Hepatocyte (in vitro differentiated cells): ENCODE measurements around the gene ADAMTS12. TPM values are rescaled to one million over a fixed set of nuclear protein-coding genes. Genes with fewer than 3 reads are reported as not detected.

Source experiments
- DNase-seq: peaks from one replicate; pipeline ENCODE4 v3.0.0-alpha.2; 2016; ENCODE audit warnings: low spot score
- H2AFZ ChIP-seq: fragments of 200-600 bp; sonication (generic); 2 replicates; pipeline ENCODE4 v1.6.0; 2016; ENCODE audit warnings: antibody characterized with exemption, mild to moderate bottlenecking
- H3K27ac ChIP-seq: fragments of 200-600 bp; sonication (generic); 2 replicates; pipeline ENCODE4 v1.5.1; 2016; ENCODE audit warnings: mild to moderate bottlenecking
- H3K27me3 ChIP-seq: fragments of 200-600 bp; sonication (generic); 2 replicates; pipeline ENCODE4 v1.6.1; 2016
- H3K36me3 ChIP-seq: fragments of 200-600 bp; sonication (generic); replicated peaks from 2 replicates; pipeline ENCODE4 v1.5.1; 2016; ENCODE audit warnings: low read depth; ENCODE audit not compliant: insufficient read depth
- H3K4me1 ChIP-seq: fragments of 200-600 bp; sonication (generic); 2 replicates; pipeline ENCODE4 v1.5.1; 2016; ENCODE audit warnings: mild to moderate bottlenecking, moderate library complexity; ENCODE audit not compliant: insufficient read depth
- H3K4me2 ChIP-seq: fragments of 200-600 bp; sonication (generic); 2 replicates; pipeline ENCODE4 v1.6.0; 2016
- H3K4me3 ChIP-seq: fragments of 200-600 bp; sonication (generic); 2 replicates; pipeline ENCODE4 v1.5.1; 2016; ENCODE audit warnings: mild to moderate bottlenecking
- H3K79me2 ChIP-seq: fragments of 200-600 bp; sonication (generic); 2 replicates; pipeline ENCODE4 v1.6.0; 2017; ENCODE audit warnings: mild to moderate bottlenecking
- H3K9me2 ChIP-seq: fragments of 200-600 bp; sonication (generic); replicated peaks from 2 replicates; pipeline ENCODE4 v1.6.0; 2017; ENCODE audit warnings: mild to moderate bottlenecking; ENCODE audit not compliant: insufficient read depth
- H3K9me3 ChIP-seq: fragments of 200-600 bp; sonication (generic); 2 replicates; pipeline ENCODE4 v1.5.1; 2016; ENCODE audit warnings: low read depth, mild to moderate bottlenecking
- H4K20me1 ChIP-seq: fragments of 200-600 bp; sonication (generic); 2 replicates; pipeline ENCODE4 v1.6.0; 2016; ENCODE audit warnings: mild to moderate bottlenecking; ENCODE audit not compliant: insufficient read depth, poor library complexity, severe bottlenecking
- EZH2 ChIP-seq: fragments of 200-600 bp; sonication (generic); IDR thresholded peaks from 2 replicates; pipeline ENCODE4 v1.6.1; 2016; ENCODE audit warnings: antibody characterized with exemption, mild to moderate bottlenecking, borderline replicate concordance
- EZH2phosphoT487 ChIP-seq: fragments of 200-600 bp; sonication (generic); IDR thresholded peaks from one replicate; pipeline ENCODE4 v1.6.1; 2018; ENCODE audit warnings: antibody characterized with exemption, mild to moderate bottlenecking, low read depth, moderate library complexity; ENCODE audit not compliant: unreplicated experiment, severe bottlenecking
- WGBS: methylation state at CpG from one replicate; pipeline ENCODE4 v1.1.6; 2016; ENCODE audit warnings: low lambda C conversion rate; ENCODE audit errors: missing lambda C conversion rate; 5-methylcytosine and 5-hydroxymethylcytosine counted together
- polyA plus RNA-seq: library from polyadenylated mRNA; unstranded; fragments of >200 nt; fragmentation: Nextera tagmentation; extraction: Ambion mirVana; gene quantifications from 2 replicates; pipeline ENCODE4 v1.2.1, GENCODE V29; 2016
- total RNA-seq: library from RNA; depleted of rRNA; stranded (reverse); fragments of >200 nt; gene quantifications from 2 replicates; pipeline ENCODE4 v1.2.3, GENCODE V29; 2014
- TF ChIP-seq, protein P1 (sequence below): fragments of 200-600 bp; sonication (generic); IDR thresholded peaks from 2 replicates; pipeline ENCODE4 v1.5.1; 2016; ENCODE audit warnings: antibody characterized with exemption, mild to moderate bottlenecking; ENCODE audit not compliant: poor library complexity

The ADAMTS12 gene
- total and polyA plus RNA-seq, 2 experiments from 2014 or later, result 3.2 to 8.9 TPM

DNA sequence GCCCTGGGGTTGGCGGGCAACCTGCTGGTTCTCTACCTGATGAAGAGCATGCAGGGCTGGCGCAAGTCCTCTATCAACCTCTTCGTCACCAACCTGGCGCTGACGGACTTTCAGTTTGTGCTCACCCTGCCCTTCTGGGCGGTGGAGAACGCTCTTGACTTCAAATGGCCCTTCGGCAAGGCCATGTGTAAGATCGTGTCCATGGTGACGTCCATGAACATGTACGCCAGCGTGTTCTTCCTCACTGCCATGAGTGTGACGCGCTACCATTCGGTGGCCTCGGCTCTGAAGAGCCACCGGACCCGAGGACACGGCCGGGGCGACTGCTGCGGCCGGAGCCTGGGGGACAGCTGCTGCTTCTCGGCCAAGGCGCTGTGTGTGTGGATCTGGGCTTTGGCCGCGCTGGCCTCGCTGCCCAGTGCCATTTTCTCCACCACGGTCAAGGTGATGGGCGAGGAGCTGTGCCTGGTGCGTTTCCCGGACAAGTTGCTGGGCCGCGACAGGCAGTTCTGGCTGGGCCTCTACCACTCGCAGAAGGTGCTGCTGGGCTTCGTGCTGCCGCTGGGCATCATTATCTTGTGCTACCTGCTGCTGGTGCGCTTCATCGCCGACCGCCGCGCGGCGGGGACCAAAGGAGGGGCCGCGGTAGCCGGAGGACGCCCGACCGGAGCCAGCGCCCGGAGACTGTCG lies 45.4 kb upstream of the ADAMTS12 start:
- 96% methylated on average over 51 of the region's 54 CpGs for WGBS
- H2AFZ ChIP-seq, result no peak overlapping the region
- no peak for DNase-seq
- H3K4me3 ChIP-seq, result no peak overlapping the region
- H3K9me2 ChIP-seq, result no peaks in the 10 kb centered on the region
- H3K9me3 ChIP-seq, result no peaks in the 10 kb centered on the region
- no peaks in the 10 kb centered on the region for H3K36me3 ChIP-seq
- H3K79me2 ChIP-seq, result no peaks in the 10 kb centered on the region
- no peak for TF ChIP-seq EZH2phosphoT487
- TF ChIP-seq, protein P1, sequence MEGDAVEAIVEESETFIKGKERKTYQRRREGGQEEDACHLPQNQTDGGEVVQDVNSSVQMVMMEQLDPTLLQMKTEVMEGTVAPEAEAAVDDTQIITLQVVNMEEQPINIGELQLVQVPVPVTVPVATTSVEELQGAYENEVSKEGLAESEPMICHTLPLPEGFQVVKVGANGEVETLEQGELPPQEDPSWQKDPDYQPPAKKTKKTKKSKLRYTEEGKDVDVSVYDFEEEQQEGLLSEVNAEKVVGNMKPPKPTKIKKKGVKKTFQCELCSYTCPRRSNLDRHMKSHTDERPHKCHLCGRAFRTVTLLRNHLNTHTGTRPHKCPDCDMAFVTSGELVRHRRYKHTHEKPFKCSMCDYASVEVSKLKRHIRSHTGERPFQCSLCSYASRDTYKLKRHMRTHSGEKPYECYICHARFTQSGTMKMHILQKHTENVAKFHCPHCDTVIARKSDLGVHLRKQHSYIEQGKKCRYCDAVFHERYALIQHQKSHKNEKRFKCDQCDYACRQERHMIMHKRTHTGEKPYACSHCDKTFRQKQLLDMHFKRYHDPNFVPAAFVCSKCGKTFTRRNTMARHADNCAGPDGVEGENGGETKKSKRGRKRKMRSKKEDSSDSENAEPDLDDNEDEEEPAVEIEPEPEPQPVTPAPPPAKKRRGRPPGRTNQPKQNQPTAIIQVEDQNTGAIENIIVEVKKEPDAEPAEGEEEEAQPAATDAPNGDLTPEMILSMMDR, result no peak
- no peak for TF ChIP-seq EZH2
- H3K27me3 ChIP-seq, result peaks cover 4% of the 10 kb centered on the region
- no peak overlapping the region for H3K27ac ChIP-seq
- no peaks in the 10 kb centered on the region for H3K4me1 ChIP-seq
- H4K20me1 ChIP-seq, result no peaks in the 10 kb centered on the region
- no peak overlapping the region for H3K4me2 ChIP-seq

DNA sequence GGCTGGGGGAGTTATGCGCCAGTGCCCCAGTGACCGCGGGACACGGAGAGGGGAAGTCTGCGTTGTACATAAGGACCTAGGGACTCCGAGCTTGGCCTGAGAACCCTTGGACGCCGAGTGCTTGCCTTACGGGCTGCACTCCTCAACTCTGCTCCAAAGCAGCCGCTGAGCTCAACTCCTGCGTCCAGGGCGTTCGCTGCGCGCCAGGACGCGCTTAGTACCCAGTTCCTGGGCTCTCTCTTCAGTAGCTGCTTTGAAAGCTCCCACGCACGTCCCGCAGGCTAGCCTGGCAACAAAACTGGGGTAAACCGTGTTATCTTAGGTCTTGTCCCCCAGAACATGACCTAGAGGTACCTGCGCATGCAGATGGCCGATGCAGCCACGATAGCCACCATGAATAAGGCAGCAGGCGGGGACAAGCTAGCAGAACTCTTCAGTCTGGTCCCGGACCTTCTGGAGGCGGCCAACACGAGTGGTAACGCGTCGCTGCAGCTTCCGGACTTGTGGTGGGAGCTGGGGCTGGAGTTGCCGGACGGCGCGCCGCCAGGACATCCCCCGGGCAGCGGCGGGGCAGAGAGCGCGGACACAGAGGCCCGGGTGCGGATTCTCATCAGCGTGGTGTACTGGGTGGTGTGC lies 44.7 kb upstream of the ADAMTS12 start, which contains the start of gene RXFP3:
Gene RXFP3 (plus strand): TSS at position 6 of the 636 bp plus-strand sequence. CDS start 355 bp downstream, at position 361.
- Histone ChIP-seq H3K27ac (no peak within 1 kb of the TSS), H3K79me2 (no peaks in the 10 kb centered on the region), H3K4me3 (no peak within 1 kb of the TSS), H3K27me3 (peaks cover 4% of the 10 kb centered on the region), H4K20me1 (no peaks in the 10 kb centered on the region), H3K36me3 (no peaks in the 10 kb centered on the region), H3K4me1 (no peaks in the 10 kb centered on the region), H3K9me3 (no peaks in the 10 kb centered on the region), H3K4me2 (peak within 1 kb of the TSS; percentile 96), H2AFZ (peak within 1 kb of the TSS; percentile 16), H3K9me2 (no peaks in the 10 kb centered on the region)
- WGBS, result 49% methylated on average over 45 of the region's 45 CpGs
- DNase-seq, result peak; percentile 14
- TF ChIP-seq, protein P1, result no peak
- TF ChIP-seq EZH2, result no peak
- TF ChIP-seq EZH2phosphoT487, result no peak

DNA sequence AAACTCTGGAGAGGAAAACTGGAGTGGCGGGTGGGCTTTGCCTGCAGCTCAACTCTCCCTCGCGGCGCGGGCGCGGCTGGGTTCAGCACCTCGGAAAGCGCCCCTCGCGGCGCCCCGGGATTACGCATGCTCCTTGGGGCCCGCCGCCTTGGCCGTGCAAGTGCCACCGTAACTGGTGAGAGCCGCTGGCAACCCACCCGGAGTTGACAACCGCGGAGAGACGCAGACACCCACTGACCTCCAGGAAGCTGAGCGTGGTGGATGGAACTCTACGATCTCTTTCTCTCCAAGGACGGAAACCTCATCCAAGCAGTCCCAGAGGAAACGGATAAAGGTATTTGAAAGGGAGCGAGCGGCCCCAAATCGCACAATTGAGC lies 44.2 kb upstream of the ADAMTS12 start:
- Histone ChIP-seq H3K9me3 (no peaks in the 10 kb centered on the region), H3K9me2 (no peaks in the 10 kb centered on the region), H3K36me3 (no peaks in the 10 kb centered on the region), H4K20me1 (no peaks in the 10 kb centered on the region), H3K27ac (no peak overlapping the region), H2AFZ (peak overlapping the region; percentile 16), H3K79me2 (no peaks in the 10 kb centered on the region), H3K4me2 (peak overlapping the region; percentile 96), H3K27me3 (peaks cover 4% of the 10 kb centered on the region), H3K4me1 (no peaks in the 10 kb centered on the region), H3K4me3 (no peak overlapping the region)
- 2% methylated on average over 30 of the region's 30 CpGs for WGBS
- TF ChIP-seq EZH2 (no peak), EZH2phosphoT487 (no peak)
- TF ChIP-seq, protein P1, result no peak
- peak; percentile 86 for DNase-seq
